ENCODE measurements around the gene GAN. TPM values are rescaled to one million over a fixed set of nuclear protein-coding genes. Genes with fewer than 3 reads are reported as not detected.

Gene GAN
- total RNA-seq, 1 donor from 2014 or later = 25.5 TPM

- H3K36me3 Mint-ChIP-seq = no peaks in the 10 kb centered on the region
- H3K4me1 Mint-ChIP-seq = peaks cover 2% of the 10 kb centered on the region
- peaks cover 2% of the 10 kb centered on the region for H3K27me3 Mint-ChIP-seq (ENCODE audit: insufficient read depth, low read depth)
- Histone ChIP-seq H4K20me1 (ENCODE audit: low read depth) (no peaks in the 10 kb centered on the region), H3K27me3 (no peaks in the 10 kb centered on the region), H3K27ac (no peak overlapping the region), H3F3A (ENCODE audit: low read depth) (no peaks in the 10 kb centered on the region), H3K9me3 (ENCODE audit: low read depth) (no peaks in the 10 kb centered on the region), H3K79me2 (ENCODE audit: low read depth) (no peaks in the 10 kb centered on the region), H3K4me1 (no peaks in the 10 kb centered on the region), H2AFZ (replicated peaks) (no peak overlapping the region), H3K9ac (no peak overlapping the region), H3K4me2 (no peak overlapping the region), H3K36me3 (no peaks in the 10 kb centered on the region), H3K4me3 (no peak overlapping the region)
- no peak overlapping the region for H3K27ac Mint-ChIP-seq
- H3K4me3 Mint-ChIP-seq = no peak overlapping the region
- H3K9me3 Mint-ChIP-seq = no peaks in the 10 kb centered on the region
- no peak for DNase-seq (ENCODE audit: low spot score)
- no peak for TF ChIP-seq EZH2 (IDR thresholded peaks at IDR 0.05)
- TF ChIP-seq, protein P1, sequence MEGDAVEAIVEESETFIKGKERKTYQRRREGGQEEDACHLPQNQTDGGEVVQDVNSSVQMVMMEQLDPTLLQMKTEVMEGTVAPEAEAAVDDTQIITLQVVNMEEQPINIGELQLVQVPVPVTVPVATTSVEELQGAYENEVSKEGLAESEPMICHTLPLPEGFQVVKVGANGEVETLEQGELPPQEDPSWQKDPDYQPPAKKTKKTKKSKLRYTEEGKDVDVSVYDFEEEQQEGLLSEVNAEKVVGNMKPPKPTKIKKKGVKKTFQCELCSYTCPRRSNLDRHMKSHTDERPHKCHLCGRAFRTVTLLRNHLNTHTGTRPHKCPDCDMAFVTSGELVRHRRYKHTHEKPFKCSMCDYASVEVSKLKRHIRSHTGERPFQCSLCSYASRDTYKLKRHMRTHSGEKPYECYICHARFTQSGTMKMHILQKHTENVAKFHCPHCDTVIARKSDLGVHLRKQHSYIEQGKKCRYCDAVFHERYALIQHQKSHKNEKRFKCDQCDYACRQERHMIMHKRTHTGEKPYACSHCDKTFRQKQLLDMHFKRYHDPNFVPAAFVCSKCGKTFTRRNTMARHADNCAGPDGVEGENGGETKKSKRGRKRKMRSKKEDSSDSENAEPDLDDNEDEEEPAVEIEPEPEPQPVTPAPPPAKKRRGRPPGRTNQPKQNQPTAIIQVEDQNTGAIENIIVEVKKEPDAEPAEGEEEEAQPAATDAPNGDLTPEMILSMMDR (IDR thresholded peaks at IDR 0.05) = no peak
- no peak for TF ChIP-seq EZH2phosphoT487 (IDR thresholded peaks at IDR 0.05)
These were observed 37.2 kb upstream of the GAN start for GRCh38 chr16:81277541-81278080.

GRCh38 chr16:81278526-81278925 lies 36.2 kb upstream of the GAN start:
- H3K9me3 ChIP-seq (ENCODE audit: low read depth) = no peaks in the 10 kb centered on the region
- H3K36me3 Mint-ChIP-seq = no peaks in the 10 kb centered on the region
- peaks cover 2% of the 10 kb centered on the region for H3K4me1 Mint-ChIP-seq
- H3K4me3 Mint-ChIP-seq = no peak overlapping the region
- no peaks in the 10 kb centered on the region for H3F3A ChIP-seq (ENCODE audit: low read depth)
- peaks cover 2% of the 10 kb centered on the region for H3K27me3 Mint-ChIP-seq (ENCODE audit: insufficient read depth, low read depth)
- no peaks in the 10 kb centered on the region for H3K79me2 ChIP-seq (ENCODE audit: low read depth)
- no peak overlapping the region for H3K27ac Mint-ChIP-seq
- TF ChIP-seq EZH2phosphoT487 (IDR thresholded peaks at IDR 0.05) (no peak), EZH2 (IDR thresholded peaks at IDR 0.05) (no peak)
- TF ChIP-seq, protein P1 (IDR thresholded peaks at IDR 0.05) = no peak
- no peaks in the 10 kb centered on the region for H3K27me3 ChIP-seq
- H3K4me3 ChIP-seq = no peak overlapping the region
- no peak overlapping the region for H3K4me2 ChIP-seq
- no peaks in the 10 kb centered on the region for H4K20me1 ChIP-seq (ENCODE audit: low read depth)
- no peaks in the 10 kb centered on the region for H3K4me1 ChIP-seq
- no peak overlapping the region for H3K9ac ChIP-seq
- H3K9me3 Mint-ChIP-seq = no peaks in the 10 kb centered on the region
- no peaks in the 10 kb centered on the region for H3K36me3 ChIP-seq
- no peak for DNase-seq (ENCODE audit: low spot score)
- H3K27ac ChIP-seq = no peak overlapping the region
- H2AFZ ChIP-seq (replicated peaks) = no peak overlapping the region

DNA sequence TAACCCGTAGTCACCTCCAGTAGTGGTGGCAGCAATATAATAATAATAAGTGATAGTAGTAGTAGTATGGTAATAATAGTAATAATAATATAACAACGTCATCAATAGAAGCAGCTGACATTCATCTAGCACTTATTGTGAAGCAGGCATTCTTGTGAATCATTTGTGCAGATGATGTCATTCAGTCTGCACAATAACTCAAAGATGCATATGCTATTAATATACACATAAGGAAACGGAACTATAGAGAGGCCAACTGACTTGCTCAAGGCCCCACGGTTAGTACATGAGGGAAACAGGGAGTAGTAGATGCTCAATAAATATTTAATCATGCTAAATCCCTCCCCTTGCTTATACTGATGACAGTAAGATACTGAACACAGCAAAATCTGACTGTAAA lies 35.4 kb upstream of the GAN start:
- Mint-ChIP-seq H3K27me3 (ENCODE audit: insufficient read depth, low read depth) (peaks cover 2% of the 10 kb centered on the region), H3K4me1 (peaks cover 2% of the 10 kb centered on the region), H3K36me3 (no peaks in the 10 kb centered on the region), H3K9me3 (no peaks in the 10 kb centered on the region), H3K27ac (no peak overlapping the region), H3K4me3 (no peak overlapping the region)
- no peak overlapping the region for H3K27ac ChIP-seq
- no peaks in the 10 kb centered on the region for H3K36me3 ChIP-seq
- no peak overlapping the region for H3K4me3 ChIP-seq
- H3K9ac ChIP-seq = no peak overlapping the region
- no peak overlapping the region for H3K4me2 ChIP-seq
- H3K4me1 ChIP-seq = no peaks in the 10 kb centered on the region
- H2AFZ ChIP-seq (replicated peaks) = no peak overlapping the region
- H3F3A ChIP-seq (ENCODE audit: low read depth) = no peaks in the 10 kb centered on the region
- H3K27me3 ChIP-seq = no peaks in the 10 kb centered on the region
- no peaks in the 10 kb centered on the region for H3K79me2 ChIP-seq (ENCODE audit: low read depth)
- DNase-seq (ENCODE audit: low spot score) = no peak
- no peaks in the 10 kb centered on the region for H3K9me3 ChIP-seq (ENCODE audit: low read depth)
- TF ChIP-seq EZH2phosphoT487 (IDR thresholded peaks at IDR 0.05) (no peak), EZH2 (IDR thresholded peaks at IDR 0.05) (no peak)
- TF ChIP-seq, protein P1 (IDR thresholded peaks at IDR 0.05) = no peak
- H4K20me1 ChIP-seq (ENCODE audit: low read depth) = no peaks in the 10 kb centered on the region
